ENCODE data around the gene IRF8. TPM values are rescaled to one million over a fixed set of nuclear protein-coding genes. Genes with fewer than 3 reads are reported as not detected.

IRF8 gene
- total and polyA plus RNA-seq, 2 of the 4 experiments (the other 2 are of a cell fraction), result not detected

Small RNA genes within 50 kb of the gene (microRNA-seq; reads per million reads assigned to microRNA genes)
- gene MIR6774 (ENCODE audit: insufficient read depth in 1 of 2, insufficient read length in 1 of 2, unreplicated experiment in 1 of 2), result 0 reads per million in 2 experiments

Small RNA genes within 50 kb of the gene (small RNA-seq; reads per million reads assigned to genes)
- 0 reads per million in 5 experiments for gene MIR6774

Other genes starting within 250 kb of the IRF8 start
- 12.8 and 13.4 TPM in 2 replicates for gene GINS2, start 210.2 kb upstream of the IRF8 start, total RNA-seq (2012; rRNA removed)
- gene GINS2, start 210.2 kb upstream of the IRF8 start, polyA plus RNA-seq (2012; rRNA removed), result 11.3 and 12.0 TPM in 2 replicates
- gene C16orf74, start 148.1 kb upstream of the IRF8 start, total RNA-seq (2012; rRNA removed), result 4.5 and 5.0 TPM in 2 replicates
- gene C16orf74, start 148.1 kb upstream of the IRF8 start, polyA plus RNA-seq (2012; rRNA removed), result 12.2 and 18.5 TPM in 2 replicates
- gene EMC8, start 99.6 kb upstream of the IRF8 start, total RNA-seq (2012; rRNA removed), result 23.7 and 28.3 TPM in 2 replicates
- gene EMC8, start 99.6 kb upstream of the IRF8 start, polyA plus RNA-seq (2012; rRNA removed), result 48.9 and 54.7 TPM in 2 replicates
- gene COX4I1, start 99.5 kb upstream of the IRF8 start, total RNA-seq (2012; rRNA removed), result 392 and 397 TPM in 2 replicates
- gene COX4I1, start 99.5 kb upstream of the IRF8 start, polyA plus RNA-seq (2012; rRNA removed), result 700 and 845 TPM in 2 replicates